Activated CD4-positive, alpha-beta memory T cell treated with anti-CD3 and anti-CD28 coated beads for 36 hours (primary cell): ENCODE results near the gene SNTB2. TPM values are rescaled to one million over a fixed set of nuclear protein-coding genes. Genes with fewer than 3 reads are reported as not detected.

Experiments
- CTCF ChIA-PET: fragments of 350-600 bp; sonication (Branson Sonifier 250); formaldehyde crosslinking; loops from one replicate; lab custom pipeline; 2021; ENCODE audit warnings: antibody characterized with exemption, inconsistent platforms; lab: Charles Lee
- POLR2A ChIA-PET: fragments of 350-600 bp; sonication (Branson Sonifier 250); formaldehyde crosslinking; loops from one replicate; lab custom pipeline; 2021; ENCODE audit warnings: antibody characterized with exemption; lab: Charles Lee
- DNase-seq: peaks from one replicate; pipeline ENCODE4 v3.0.0-alpha.2; 2020
- H3K27ac Mint-ChIP-seq: one replicate; pipeline ENCODE4 v1.8.0; 2021; ENCODE audit warnings: mixed read lengths
- H3K27me3 Mint-ChIP-seq: one replicate; pipeline ENCODE4 v1.8.0; 2021; ENCODE audit warnings: mixed read lengths
- H3K36me3 Mint-ChIP-seq: one replicate; pipeline ENCODE4 v1.8.0; 2021; ENCODE audit warnings: mixed read lengths
- H3K4me1 Mint-ChIP-seq: one replicate; pipeline ENCODE4 v1.8.0; 2021; ENCODE audit warnings: low read depth, mixed read lengths
- H3K4me3 Mint-ChIP-seq: one replicate; pipeline ENCODE4 v1.8.0; 2021; ENCODE audit warnings: mild to moderate bottlenecking, mixed read lengths
- H3K9me3 Mint-ChIP-seq: one replicate; pipeline ENCODE4 v1.8.0; 2021; ENCODE audit warnings: mixed read lengths
- intact Hi-C: fragments of 100-400 bp; cut with micrococcal nuclease; formaldehyde crosslinking; loops from one replicate; pipeline ENCODE4 v1.15.1; 2023
- total RNA-seq, 2 experiments: library from RNA; stranded (reverse); gene quantifications; one replicate each; pipeline ENCODE4 v1.2.3, GENCODE V29; 2021

Gene SNTB2
- total RNA-seq, 2 experiments from 2014 or later: 19.8 to 20.1 TPM

GRCh38 chr16:69321080-69321479, 134.1 kb downstream of the SNTB2 start:
- ChIA-PET POLR2A (no interaction called here), CTCF (no interaction called here)
- H3K9me3 Mint-ChIP-seq: no peaks in the 10 kb centered on the region
- no peaks in the 10 kb centered on the region for H3K27me3 Mint-ChIP-seq
- peaks cover 38% of the 10 kb centered on the region for H3K36me3 Mint-ChIP-seq
- DNase-seq: no peak
- peaks cover 19% of the 10 kb centered on the region for H3K4me1 Mint-ChIP-seq
- H3K4me3 Mint-ChIP-seq: no peak overlapping the region
- no peak overlapping the region for H3K27ac Mint-ChIP-seq
- intact Hi-C loops: loop anchor here (10.0 kb wide), 1 partner anchor 1046 kb away; no protein-coding TSS in a partner anchor

DNA sequence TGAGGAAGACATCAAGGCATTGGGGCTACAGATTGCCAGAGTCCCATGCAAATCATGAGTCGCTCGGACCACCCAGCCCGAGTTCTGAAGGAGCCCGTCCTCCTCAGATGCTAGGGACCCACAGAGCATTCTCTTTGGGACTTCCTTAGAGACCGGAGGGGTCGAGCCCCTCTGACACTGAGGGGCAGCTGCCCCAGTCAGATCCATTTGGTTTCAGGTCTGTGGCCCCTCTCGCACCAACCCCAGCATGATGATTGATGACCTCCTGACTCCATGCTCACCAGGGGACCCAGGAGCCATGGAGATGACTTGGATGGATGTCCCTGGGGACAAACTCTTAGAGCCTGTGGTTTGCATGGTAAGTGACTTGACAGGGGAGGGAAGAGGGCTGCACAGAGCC, 135.4 kb downstream of the SNTB2 start:
- H3K27me3 Mint-ChIP-seq: no peaks in the 10 kb centered on the region
- no peak overlapping the region for H3K4me3 Mint-ChIP-seq
- POLR2A ChIA-PET: interaction anchor here (0.6 kb wide), 1 partner anchor 758 kb away, joined by 7 read pairs; no protein-coding TSS in a partner anchor
- CTCF ChIA-PET: no interaction called here
- no peaks in the 10 kb centered on the region for H3K9me3 Mint-ChIP-seq
- DNase-seq: no peak
- intact Hi-C loops: loop anchor here (10.0 kb wide), 1 partner anchor 1048 kb away; no protein-coding TSS in a partner anchor
- peaks cover 38% of the 10 kb centered on the region for H3K36me3 Mint-ChIP-seq
- no peak overlapping the region for H3K27ac Mint-ChIP-seq
- H3K4me1 Mint-ChIP-seq: peaks cover 28% of the 10 kb centered on the region

- Mint-ChIP-seq H3K9me3 (no peaks in the 10 kb centered on the region), H3K4me1 (peaks cover 34% of the 10 kb centered on the region), H3K27me3 (no peaks in the 10 kb centered on the region), H3K27ac (no peak overlapping the region), H3K36me3 (peaks cover 43% of the 10 kb centered on the region), H3K4me3 (no peak overlapping the region)
- no peak for DNase-seq
- intact Hi-C loops: loop anchor here (10.0 kb wide), 1 partner anchor 1049 kb away; no protein-coding TSS in a partner anchor
- CTCF ChIA-PET: interaction anchor here (1.1 kb wide), 1 partner anchor 11 kb away, joined by 3 read pairs; no protein-coding TSS in a partner anchor
- POLR2A ChIA-PET: no interaction called here
Measured at GRCh38 chr16:69323415-69323814, 136.5 kb downstream of the SNTB2 start.

DNA sequence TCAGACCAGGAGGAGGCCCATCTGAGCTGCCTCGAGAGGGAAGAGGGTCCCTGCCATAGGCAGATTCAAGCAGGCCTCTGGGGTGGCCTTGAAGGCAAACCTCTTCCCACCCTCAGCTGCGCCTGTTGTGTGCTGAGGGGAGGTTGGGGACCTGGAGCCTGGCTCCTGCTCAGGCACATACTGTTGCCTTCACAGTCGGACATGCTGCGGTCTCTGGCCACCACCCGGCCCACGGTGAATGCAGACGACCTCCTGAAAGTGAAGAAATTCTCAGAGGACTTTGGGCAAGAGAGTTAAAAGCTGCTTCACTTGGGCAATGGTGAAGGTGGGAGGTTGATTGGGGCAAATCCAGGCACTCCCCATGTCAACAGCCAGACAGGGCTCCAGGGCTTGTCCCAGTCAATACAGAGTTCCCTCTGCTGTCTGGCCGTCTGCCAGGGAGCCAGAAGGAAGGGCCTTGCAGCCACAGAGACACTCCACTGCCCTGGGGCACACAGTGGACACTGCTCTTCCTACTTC, 137.1 kb downstream of the SNTB2 start:
- Mint-ChIP-seq H3K4me3 (no peak overlapping the region), H3K36me3 (peaks cover 47% of the 10 kb centered on the region), H3K27me3 (no peaks in the 10 kb centered on the region), H3K9me3 (no peaks in the 10 kb centered on the region), H3K4me1 (peaks cover 40% of the 10 kb centered on the region), H3K27ac (no peak overlapping the region)
- ChIA-PET CTCF (interaction anchor here (1.1 kb wide), 1 partner anchor 11 kb away, joined by 3 read pairs; no protein-coding TSS in a partner anchor), POLR2A (no interaction called here)
- intact Hi-C loops: loop anchor here (10.0 kb wide), 1 partner anchor 1049 kb away; no protein-coding TSS in a partner anchor
- DNase-seq: no peak

GRCh38 chr16:69324585-69325253, 137.8 kb downstream of the SNTB2 start:
- Mint-ChIP-seq H3K4me1 (peaks cover 45% of the 10 kb centered on the region), H3K27me3 (no peaks in the 10 kb centered on the region), H3K9me3 (no peaks in the 10 kb centered on the region), H3K36me3 (peaks cover 43% of the 10 kb centered on the region), H3K4me3 (no peak overlapping the region), H3K27ac (no peak overlapping the region)
- CTCF ChIA-PET: interaction anchor here (1.1 kb wide), 1 partner anchor 12 kb away, joined by 3 read pairs; no protein-coding TSS in a partner anchor
- intact Hi-C loops: loop anchor here (10.0 kb wide), 1 partner anchor 1050 kb away; no protein-coding TSS in a partner anchor
- no peak for DNase-seq
- POLR2A ChIA-PET: no interaction called here

GRCh38 chr16:69325784-69326171, 138.8 kb downstream of the SNTB2 start:
- H3K9me3 Mint-ChIP-seq: no peaks in the 10 kb centered on the region
- H3K4me3 Mint-ChIP-seq: no peak overlapping the region
- peak overlapping the region; percentile 53 for H3K27ac Mint-ChIP-seq
- peaks cover 39% of the 10 kb centered on the region for H3K36me3 Mint-ChIP-seq
- H3K4me1 Mint-ChIP-seq: peaks cover 45% of the 10 kb centered on the region
- POLR2A ChIA-PET: interaction anchor here (0.6 kb wide), 1 partner anchor 361 kb away, joined by 4 read pairs; no protein-coding TSS in a partner anchor
- no peak for DNase-seq
- intact Hi-C loops: loop anchor here (10.0 kb wide), 1 partner anchor 1051 kb away; no protein-coding TSS in a partner anchor
- CTCF ChIA-PET: interaction anchor here (0.6 to 1.3 kb wide), 3 partner anchors 13 to 176 kb away, joined by 3 to 4 read pairs (median 3); no protein-coding TSS in a partner anchor
- H3K27me3 Mint-ChIP-seq: no peaks in the 10 kb centered on the region

GRCh38 chr16:69326172-69326873, 139.4 kb downstream of the SNTB2 start:
- ChIA-PET CTCF (interaction anchor here (1.2 to 1.3 kb wide), 2 partner anchors 13 to 176 kb away, joined by 3 to 4 read pairs; no protein-coding TSS in a partner anchor), POLR2A (interaction anchor here (0.6 to 0.7 kb wide), 2 partner anchors 362 to 414 kb away, joined by 3 to 4 read pairs; no protein-coding TSS in a partner anchor)
- no peaks in the 10 kb centered on the region for H3K9me3 Mint-ChIP-seq
- no peak overlapping the region for H3K4me3 Mint-ChIP-seq
- intact Hi-C loops: loop anchor here (10.0 kb wide), 1 partner anchor 1052 kb away; no protein-coding TSS in a partner anchor
- H3K27me3 Mint-ChIP-seq: no peaks in the 10 kb centered on the region
- peaks cover 45% of the 10 kb centered on the region for H3K4me1 Mint-ChIP-seq
- peaks cover 35% of the 10 kb centered on the region for H3K36me3 Mint-ChIP-seq
- peak overlapping the region; percentile 53 for H3K27ac Mint-ChIP-seq
- DNase-seq: no peak

DNA sequence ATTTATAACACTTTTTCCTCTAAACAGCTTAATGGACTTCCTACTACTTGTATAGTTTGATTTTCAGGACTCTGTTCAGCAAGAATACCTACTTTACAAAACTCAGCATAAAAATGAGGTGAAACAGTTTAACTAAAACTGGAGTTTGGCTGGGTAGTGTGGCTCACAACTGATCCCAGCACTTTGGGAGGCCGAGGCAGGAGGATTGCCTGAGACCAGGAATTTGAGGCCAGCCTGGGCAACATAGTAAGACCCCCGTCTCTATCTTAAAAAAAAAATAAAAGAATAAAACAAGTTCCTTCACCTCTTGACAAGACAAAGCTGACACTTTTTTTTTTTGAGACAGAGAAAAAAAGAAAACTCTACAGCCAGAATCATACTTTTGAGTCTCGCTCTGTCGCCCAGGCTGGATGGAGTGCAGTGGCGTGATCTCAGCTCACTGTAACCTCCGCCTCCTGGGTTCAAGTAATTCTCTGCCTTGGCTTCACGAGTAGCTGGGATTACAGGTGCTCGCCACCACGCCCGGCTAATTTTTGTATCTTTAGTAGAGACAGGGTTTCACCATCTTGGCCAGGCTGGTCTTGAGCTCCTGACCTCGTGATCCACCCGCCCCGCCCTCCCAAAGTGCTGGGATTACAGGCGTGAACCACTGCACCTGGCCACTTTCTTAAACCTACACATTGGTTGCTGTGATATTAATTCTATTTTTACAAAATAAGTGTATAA, 140.8 kb downstream of the SNTB2 start:
- H3K27me3 Mint-ChIP-seq: no peaks in the 10 kb centered on the region
- DNase-seq: no peak
- ChIA-PET CTCF (interaction anchor here (0.6 to 1.9 kb wide), 3 partner anchors 15 to 170 kb away, joined by 3 to 5 read pairs (median 3); partner anchors contain the start of gene VPS4A), POLR2A (interaction anchor here (1.4 kb wide), 1 partner anchor 16 kb away, joined by 6 read pairs; no protein-coding TSS in a partner anchor)
- peak overlapping the region; percentile 70 for H3K27ac Mint-ChIP-seq
- peaks cover 34% of the 10 kb centered on the region for H3K36me3 Mint-ChIP-seq
- H3K4me1 Mint-ChIP-seq: peaks cover 41% of the 10 kb centered on the region
- peak overlapping the region; percentile 20 for H3K4me3 Mint-ChIP-seq
- intact Hi-C loops: loop anchor here (10.0 kb wide), 1 partner anchor 1053 kb away; no protein-coding TSS in a partner anchor
- no peaks in the 10 kb centered on the region for H3K9me3 Mint-ChIP-seq

GRCh38 chr16:69328854-69329316, 141.9 kb downstream of the SNTB2 start:
- CTCF ChIA-PET: interaction anchor here (1.1 to 2.1 kb wide), 4 partner anchors 10 to 808 kb away, joined by 3 to 10 read pairs (median 4); partner anchors contain the start of genes COG8 and VPS4A
- peaks cover 39% of the 10 kb centered on the region for H3K36me3 Mint-ChIP-seq
- intact Hi-C loops: loop anchor here (10.0 kb wide), 1 partner anchor 1054 kb away; no protein-coding TSS in a partner anchor
- peak; percentile 61 for DNase-seq
- no peaks in the 10 kb centered on the region for H3K27me3 Mint-ChIP-seq
- H3K9me3 Mint-ChIP-seq: no peaks in the 10 kb centered on the region
- H3K4me1 Mint-ChIP-seq: peaks cover 46% of the 10 kb centered on the region
- peak overlapping the region; percentile 80 for H3K4me3 Mint-ChIP-seq
- peak overlapping the region; percentile 77 for H3K27ac Mint-ChIP-seq
- POLR2A ChIA-PET: interaction anchor here (1.1 to 3.1 kb wide), 5 partner anchors 10 to 196 kb away, joined by 3 to 13 read pairs (median 4); partner anchors contain the start of genes COG8 and NIP7

DNA sequence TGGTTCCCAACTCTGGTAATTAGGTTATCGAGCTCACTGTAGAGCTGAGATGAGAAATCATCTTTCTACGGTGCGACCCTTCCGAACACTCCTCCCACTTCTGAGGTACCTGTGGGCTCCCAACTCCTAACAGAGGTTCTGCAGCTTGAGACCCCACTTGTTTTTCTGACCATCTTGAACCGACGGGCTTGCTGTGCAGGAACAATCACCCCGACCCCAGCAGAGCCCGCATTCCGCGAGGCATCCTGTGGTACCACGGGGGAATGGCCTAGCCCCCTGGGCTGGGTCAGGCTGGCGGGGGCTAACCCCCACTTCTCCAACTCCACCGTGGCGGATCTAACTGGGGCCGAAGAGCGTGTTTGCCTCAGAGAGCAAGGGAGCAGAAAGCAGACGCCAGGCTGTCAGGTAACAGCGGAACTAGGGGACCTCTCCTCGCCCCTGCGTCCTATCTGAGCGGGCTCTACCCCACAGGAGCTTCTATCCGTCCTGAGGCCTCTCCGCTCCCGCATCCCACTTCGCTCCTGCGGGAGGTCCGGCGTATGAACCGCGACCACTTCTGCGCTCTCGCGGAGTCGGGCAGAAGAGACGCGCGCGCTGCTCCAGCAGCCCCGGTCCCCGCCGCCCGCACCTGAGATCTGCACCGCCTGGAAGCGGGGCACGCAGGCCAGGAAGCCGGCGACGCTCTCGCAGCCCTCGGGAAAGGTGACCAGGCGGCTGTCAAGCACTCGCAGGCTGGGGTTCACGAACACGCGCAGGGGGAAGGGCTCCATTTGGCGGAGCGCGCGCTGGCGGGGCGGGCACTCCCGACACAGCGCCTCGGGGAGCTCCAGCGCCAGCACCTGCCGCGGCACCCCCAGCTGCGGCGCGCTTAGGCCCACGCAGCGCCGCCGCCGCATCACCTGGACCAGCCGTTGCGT, 142.7 kb downstream of the SNTB2 start:
- intact Hi-C loops: loop anchor here (1.0 to 10.0 kb wide), 4 partner anchors 10 to 1665 kb away; partner anchors contain the start of genes ACD, C16orf86, COG8 and ENKD1
- Mint-ChIP-seq H3K9me3 (no peaks in the 10 kb centered on the region), H3K4me1 (peaks cover 49% of the 10 kb centered on the region), H3K27ac (peak overlapping the region; percentile 77), H3K4me3 (peak overlapping the region; percentile 80), H3K36me3 (peaks cover 43% of the 10 kb centered on the region), H3K27me3 (no peaks in the 10 kb centered on the region)
- ChIA-PET CTCF (interaction anchor here (0.9 to 2.1 kb wide), 8 partner anchors 9 to 809 kb away, joined by 3 to 10 read pairs (median 3); partner anchors contain the start of genes COG8, NOB1 and VPS4A), POLR2A (interaction anchor here (1.0 to 3.1 kb wide), 9 partner anchors 9 to 196 kb away, joined by 3 to 13 read pairs (median 4); partner anchors contain the start of genes COG8 and NIP7)
- peak; percentile 63 for DNase-seq
